Ascending aorta (tissue), 2 donors: Measurements from ENCODE around the gene GABBR2. TPM values are rescaled to one million over a fixed set of nuclear protein-coding genes. Genes with fewer than 3 reads are reported as not detected.

Source experiments
- DNase-seq, 2 donors: peaks; one replicate each; pipeline ENCODE4 v3.0.0-alpha.2; 2019; ENCODE audit warnings: low spot score in 2 of 2
- H3K27ac ChIP-seq, 2 donors: fragments of 200-600 bp; sonication (generic); one replicate each; pipeline ENCODE4 v1.5.1; 2016 to 2017; ENCODE audit warnings: mild to moderate bottlenecking in 1 of 2
- H3K27me3 ChIP-seq: fragments of 200-600 bp; sonication (generic); one replicate; pipeline ENCODE4 v1.5.1; 2017
- H3K36me3 ChIP-seq, 2 donors: fragments of 200-600 bp; sonication (generic); one replicate each; pipeline ENCODE4 v1.5.1; 2016
- H3K4me1 ChIP-seq, 2 donors: fragments of 200-600 bp; sonication (generic); one replicate each; pipeline ENCODE4 v1.5.1; 2016 to 2017; ENCODE audit warnings: mild to moderate bottlenecking in 1 of 2
- H3K4me3 ChIP-seq, 2 donors: fragments of 200-600 bp; sonication (generic); one replicate each; pipeline ENCODE4 v1.5.1; 2016 to 2017; ENCODE audit warnings: mild to moderate bottlenecking in 1 of 2
- H3K9me3 ChIP-seq, 2 donors: fragments of 200-600 bp; sonication (generic); one replicate each; pipeline ENCODE4 v1.5.1; 2016
- CTCF ChIP-seq, 3 experiments: fragments of 200-600 bp in 2 of 3; fragments of 450-650 bp in 1 of 3; sonication (generic) in 2 of 3; IDR thresholded peaks; one replicate each; pipeline ENCODE4 v1.5.1; 2016 to 2019; ENCODE audit warnings: antibody characterized with exemption in 3 of 3, mild to moderate bottlenecking in 1 of 3, moderate library complexity in 1 of 3
- intact Hi-C: fragments of 100-400 bp; cut with DNase I; formaldehyde crosslinking; loops from one replicate; pipeline ENCODE4 v1.15.1; 2023
- total RNA-seq: library from RNA; depleted of rRNA; stranded (reverse); fragments of >200 nt; gene quantifications from one replicate; pipeline ENCODE4 v1.1.0, GENCODE V29; 2016

The GABBR2 gene
- total RNA-seq, 1 donor from 2014 or later, result not detected

GRCh38 chr9:98559561-98559960 is 149.2 kb downstream of the GABBR2 start:
- Histone ChIP-seq H3K27me3 (no peaks in the 10 kb centered on the region), H3K9me3 (no peaks in the 10 kb centered on the region), H3K4me3 (no peak overlapping the region), H3K36me3 (no peaks in the 10 kb centered on the region), H3K4me1 (no peaks in the 10 kb centered on the region), H3K27ac (no peak overlapping the region)
- intact Hi-C loops, result no loop called here
- DNase-seq, result no peak
- TF ChIP-seq CTCF (IDR thresholded peaks at IDR 0.05), result no peak

- Histone ChIP-seq H3K4me1 (no peaks in the 10 kb centered on the region), H3K4me3 (no peak overlapping the region), H3K9me3 (no peaks in the 10 kb centered on the region), H3K27ac (no peak overlapping the region), H3K27me3 (no peaks in the 10 kb centered on the region), H3K36me3 (no peaks in the 10 kb centered on the region)
- peak in 1 of 2 donors; percentile 50 for DNase-seq
- TF ChIP-seq CTCF (IDR thresholded peaks at IDR 0.05), result no peak
- intact Hi-C loops, result no loop called here
Measured at GRCh38 chr9:98558575-98558974, 150.2 kb downstream of the GABBR2 start.

- Histone ChIP-seq H3K4me3 (no peak overlapping the region), H3K27me3 (no peaks in the 10 kb centered on the region), H3K4me1 (no peaks in the 10 kb centered on the region), H3K36me3 (no peaks in the 10 kb centered on the region), H3K9me3 (no peaks in the 10 kb centered on the region), H3K27ac (no peak overlapping the region)
- intact Hi-C loops, result no loop called here
- DNase-seq, result peak in 1 of 2 donors; percentile 30
- no peak for TF ChIP-seq CTCF (IDR thresholded peaks at IDR 0.05)
Measured at GRCh38 chr9:98556511-98556910, 152.2 kb downstream of the GABBR2 start.

- intact Hi-C loops, result no loop called here
- peak in 1 of 2 donors; percentile 44 for DNase-seq
- H3K27ac ChIP-seq, result no peak overlapping the region
- no peaks in the 10 kb centered on the region for H3K27me3 ChIP-seq
- H3K4me1 ChIP-seq, result no peaks in the 10 kb centered on the region
- no peaks in the 10 kb centered on the region for H3K36me3 ChIP-seq
- TF ChIP-seq CTCF (IDR thresholded peaks at IDR 0.05), result no peak
- H3K4me3 ChIP-seq, result no peak overlapping the region
- H3K9me3 ChIP-seq, result no peaks in the 10 kb centered on the region
Measured at GRCh38 chr9:98555651-98556465, 152.9 kb downstream of the GABBR2 start.

- TF ChIP-seq CTCF (IDR thresholded peaks at IDR 0.05), result no peak
- intact Hi-C loops, result no loop called here
- Histone ChIP-seq H3K4me1 (no peaks in the 10 kb centered on the region), H3K36me3 (no peaks in the 10 kb centered on the region), H3K9me3 (no peaks in the 10 kb centered on the region), H3K27ac (no peak overlapping the region), H3K27me3 (no peaks in the 10 kb centered on the region), H3K4me3 (no peak overlapping the region)
- DNase-seq, result peak in 1 of 2 donors; percentile 4
Measured at GRCh38 chr9:98554752-98555151, 154.0 kb downstream of the GABBR2 start.
